GM15510 (cell line): Measurements from ENCODE around the gene RNGTT.

Experiments used
- POLR2A ChIP-seq: IDR thresholded peaks from 3 replicates; pipeline ENCODE4 v1.6.1; 2011; ENCODE audit warnings: borderline replicate concordance; ENCODE audit not compliant: insufficient read length; ENCODE audit errors: extremely low read depth

RNGTT gene

DNA sequence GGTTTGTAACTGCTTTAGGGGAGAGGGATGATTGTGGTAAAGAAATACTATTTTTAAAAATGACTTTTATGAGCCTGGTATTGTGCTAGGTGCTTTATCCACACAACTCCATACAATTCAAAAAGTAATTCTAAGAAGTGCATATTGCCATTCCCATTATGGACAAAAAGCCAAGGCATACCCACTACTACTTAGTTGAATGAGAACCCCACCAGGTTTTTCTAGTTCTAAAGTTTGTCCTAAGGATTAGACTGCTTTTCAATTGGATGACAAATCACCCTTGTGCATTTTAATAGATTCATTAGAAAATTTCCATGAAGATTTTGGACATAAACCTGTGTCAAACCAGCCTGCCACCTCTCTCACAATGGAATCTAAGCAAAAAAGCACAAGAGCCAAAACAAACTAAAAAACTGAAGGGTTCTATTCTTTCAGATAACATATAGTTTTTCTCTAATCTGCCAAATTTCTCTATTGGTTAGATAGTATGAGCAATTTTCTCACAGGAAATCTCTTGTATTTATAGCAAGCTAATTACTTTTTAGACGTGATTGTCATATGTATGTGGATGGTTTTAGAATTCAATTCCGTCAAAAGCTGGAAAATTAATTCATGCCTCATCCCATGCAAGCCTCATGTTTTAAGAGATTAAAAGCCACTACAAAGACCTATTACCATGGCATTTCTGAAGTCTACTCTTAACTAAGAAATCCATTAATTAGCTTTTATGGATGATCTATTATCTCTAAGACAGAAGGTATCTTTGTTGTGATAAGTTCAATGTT, 325.5 kb downstream of the RNGTT start:
- TF ChIP-seq POLR2A, result no peak

DNA sequence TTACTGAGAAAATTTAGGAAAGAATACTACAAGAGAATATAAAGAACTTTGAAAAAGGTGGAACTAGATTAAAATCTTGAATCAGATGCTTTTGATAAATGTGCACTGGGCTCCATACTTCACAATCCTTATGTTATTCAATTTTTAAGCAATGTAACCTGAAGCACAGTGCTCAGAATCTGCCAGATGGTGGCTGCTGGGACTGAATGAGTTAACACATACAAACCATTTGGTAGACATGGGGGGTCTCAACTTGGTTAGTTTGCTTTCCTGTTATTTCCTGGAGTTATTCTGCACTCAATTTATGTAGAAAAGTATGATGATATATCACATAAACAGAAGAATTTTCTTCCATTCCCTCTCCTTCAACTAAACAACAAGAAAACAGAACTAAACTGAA, 326.5 kb downstream of the RNGTT start:
- no peak for TF ChIP-seq POLR2A

DNA sequence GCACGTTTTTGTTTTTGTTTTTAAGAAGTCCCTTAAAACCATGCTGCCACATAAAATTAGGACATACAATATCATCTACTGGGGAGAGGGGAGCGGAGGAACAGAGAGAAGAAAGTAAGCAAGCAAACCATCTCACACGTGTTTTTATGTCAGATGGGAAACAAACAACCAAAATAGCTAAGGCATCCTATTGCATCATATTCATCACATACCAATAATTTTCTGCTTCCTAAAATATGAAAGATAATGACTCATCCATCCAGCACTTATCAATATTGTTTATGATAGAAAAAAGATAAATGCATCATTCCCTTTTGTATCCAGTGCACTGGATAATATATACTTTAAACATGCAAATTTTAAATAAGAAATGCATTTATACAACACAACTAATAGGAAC, 329.6 kb downstream of the RNGTT start:
- no peak for TF ChIP-seq POLR2A

GRCh38 chr6:88631830-88632229, 331.6 kb downstream of the RNGTT start:
- no peak for TF ChIP-seq POLR2A

GRCh38 chr6:88629838-88630494, 333.5 kb downstream of the RNGTT start:
- no peak for TF ChIP-seq POLR2A

DNA sequence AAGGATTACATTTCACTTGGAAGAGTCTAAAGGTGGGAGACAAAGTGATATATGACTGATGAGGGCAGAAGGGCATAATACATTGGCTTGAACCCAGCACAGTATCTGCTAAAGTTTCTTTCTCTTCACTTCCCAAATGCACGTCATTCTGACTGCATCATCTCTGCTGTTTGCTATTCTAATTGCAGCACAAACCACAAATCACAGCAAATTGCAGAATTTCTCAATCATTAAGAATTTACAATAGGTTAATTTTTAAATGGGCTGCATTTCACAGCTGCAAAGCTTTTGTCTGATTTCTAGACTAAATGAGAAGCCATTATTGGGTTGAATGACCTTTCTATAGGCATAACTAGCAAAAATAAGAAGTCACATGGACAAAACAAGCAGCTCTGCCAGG, 337.0 kb downstream of the RNGTT start:
- TF ChIP-seq POLR2A, result no peak

DNA sequence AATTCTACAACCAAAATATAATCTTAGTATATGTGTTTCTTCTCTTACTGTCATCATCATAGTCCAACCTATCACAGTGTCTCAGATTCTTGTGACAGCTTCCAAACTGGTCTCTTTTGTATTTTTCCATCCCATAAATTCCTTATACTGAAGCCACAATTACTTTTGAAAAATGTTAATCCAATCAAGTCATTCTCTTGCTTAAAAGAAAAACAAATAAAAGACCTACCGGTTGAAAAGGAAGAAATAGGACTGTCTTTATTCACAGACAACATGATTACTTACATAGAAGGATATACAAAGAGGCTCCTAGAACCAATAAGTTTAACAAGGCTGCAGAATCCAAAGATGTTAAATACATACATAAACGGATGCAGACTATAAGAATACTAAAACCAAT, 339.9 kb downstream of the RNGTT start:
- no peak for TF ChIP-seq POLR2A

DNA sequence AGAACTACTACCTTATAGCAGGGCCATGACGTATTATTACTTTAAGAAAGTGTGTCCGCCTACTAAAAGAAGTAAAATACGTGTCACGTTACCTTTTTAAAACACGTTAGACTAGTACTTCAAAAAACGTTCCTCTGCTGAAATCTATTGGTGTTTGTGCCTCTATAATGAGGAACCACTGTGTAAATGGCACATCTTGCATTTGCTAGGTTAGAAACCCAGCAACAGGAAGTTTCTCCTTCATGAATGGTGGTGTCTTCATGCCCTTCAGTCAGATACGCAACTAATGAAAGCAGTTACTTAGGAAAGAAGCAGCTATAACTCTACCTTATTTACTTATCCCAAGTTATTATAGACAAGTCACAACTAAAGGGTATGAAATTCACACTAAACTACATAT, 343.5 kb downstream of the RNGTT start:
- TF ChIP-seq POLR2A, result no peak

DNA sequence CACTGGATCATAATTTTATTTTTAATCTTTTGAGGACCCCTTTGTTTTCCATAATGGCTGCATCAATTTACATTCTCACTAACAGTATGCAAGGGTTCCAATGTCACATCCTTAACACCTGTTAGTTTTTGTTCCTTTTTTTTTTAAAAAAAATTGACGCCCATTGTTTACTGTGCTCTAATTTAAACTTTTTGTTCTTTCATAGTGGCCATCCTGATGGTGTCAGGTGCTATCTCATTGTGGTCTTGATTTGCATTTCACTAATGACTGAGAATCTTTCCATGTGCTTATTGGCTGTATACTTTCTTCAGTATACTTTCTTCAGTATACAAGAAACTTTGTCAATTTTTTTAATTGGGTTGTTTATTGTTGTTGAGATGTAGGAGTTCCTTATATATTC, 347.0 kb downstream of the RNGTT start:
- TF ChIP-seq POLR2A, result no peak

GRCh38 chr6:88614316-88614877, 349.0 kb downstream of the RNGTT start:
- no peak for TF ChIP-seq POLR2A

GRCh38 chr6:88612631-88613030, 350.8 kb downstream of the RNGTT start:
- TF ChIP-seq POLR2A, result no peak

DNA sequence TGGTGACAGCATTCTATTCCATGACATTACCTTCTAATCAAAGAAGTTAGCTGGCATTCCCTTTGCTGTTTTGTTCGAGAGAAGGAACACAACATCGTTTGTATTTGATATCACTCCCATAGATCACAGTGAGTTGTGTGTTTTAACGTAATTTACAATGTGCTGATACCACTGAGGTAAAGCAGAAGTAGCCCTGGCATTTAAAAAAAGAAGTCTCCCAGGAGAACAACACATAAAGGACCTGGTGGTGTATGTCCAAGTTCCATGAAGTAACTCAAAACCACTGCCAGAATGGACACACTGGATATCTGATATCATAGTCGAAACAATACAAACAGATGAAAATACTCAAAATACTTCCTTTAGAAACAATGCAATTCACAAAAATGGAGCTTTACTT, 351.7 kb downstream of the RNGTT start:
- TF ChIP-seq POLR2A, result no peak

DNA sequence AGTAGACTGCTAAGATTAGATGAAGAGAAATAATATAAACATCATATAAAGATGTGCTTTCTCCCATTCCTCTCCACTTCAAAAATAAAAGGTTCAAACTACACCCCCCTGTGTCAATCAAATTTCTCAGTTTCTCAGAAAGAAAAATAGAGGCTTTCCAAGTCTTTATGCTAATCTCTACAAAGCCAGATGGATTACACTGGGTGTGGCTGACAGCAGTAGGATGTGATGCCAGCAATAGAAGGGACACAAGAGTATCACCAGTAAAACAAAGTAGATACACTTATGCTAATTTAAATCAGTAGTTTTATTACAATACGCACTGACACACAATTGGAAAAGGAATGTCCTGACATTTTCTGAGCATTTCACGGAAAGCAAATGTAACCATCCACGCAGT, 353.4 kb downstream of the RNGTT start:
- no peak for TF ChIP-seq POLR2A

GRCh38 chr6:88605271-88605670, 358.1 kb downstream of the RNGTT start:
- TF ChIP-seq POLR2A, result no peak

GRCh38 chr6:88599571-88599970, 363.8 kb downstream of the RNGTT start:
- TF ChIP-seq POLR2A, result no peak

DNA sequence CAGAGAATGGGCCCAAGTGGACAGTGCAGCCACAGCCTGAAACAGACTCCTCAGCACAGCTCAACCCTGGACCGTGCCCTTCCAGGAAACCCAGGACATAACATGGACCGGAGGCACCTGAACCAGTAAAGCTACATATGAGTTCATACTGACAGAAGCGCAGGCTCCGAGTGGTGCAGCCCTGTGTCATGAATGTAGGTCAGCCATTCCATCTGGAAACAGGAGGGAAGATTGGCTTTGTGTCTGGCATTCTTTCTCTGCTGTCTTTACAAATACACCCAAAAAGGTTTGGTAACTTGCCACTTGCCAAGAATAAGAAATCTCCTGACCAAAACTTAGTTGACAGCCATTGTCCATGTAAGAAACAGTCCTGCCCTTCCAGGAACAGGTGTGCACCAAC, 366.6 kb downstream of the RNGTT start:
- TF ChIP-seq POLR2A, result no peak

GRCh38 chr6:88588938-88589337, 374.5 kb downstream of the RNGTT start:
- TF ChIP-seq POLR2A, result no peak

GRCh38 chr6:88587150-88587520, 376.3 kb downstream of the RNGTT start:
- no peak for TF ChIP-seq POLR2A
